Right lobe of liver (tissue), 6 donors: ENCODE data around the gene PARP1. TPM values are rescaled to one million over a fixed set of nuclear protein-coding genes. Genes with fewer than 3 reads are reported as not detected.
A peak's percentile ranks its signal among the peaks of the same experiment; 100 is the strongest.

Experiments used
- ATAC-seq, 4 donors: fragments of 200-7000 bp; cut with Tn5 transposase; one replicate each; pipeline ENCODE4 v1.9.1; 2020; ENCODE audit warnings: mild to moderate bottlenecking in 4 of 4, moderate library complexity in 4 of 4
- DNase-seq, 3 donors: peaks; one replicate each; pipeline ENCODE4 v3.0.0-alpha.2; 2020
- H3K27ac ChIP-seq, 3 donors: fragments of 200-600 bp; one replicate each; pipeline ENCODE4 v1.8.0; 2022
- H3K27me3 ChIP-seq, 2 donors: fragments of 200-600 bp; one replicate each; pipeline ENCODE4 v1.8.0; 2022
- H3K36me3 ChIP-seq, 4 donors: fragments of 200-600 bp; sonication (generic) in 1 of 4; one replicate each; pipeline versions ENCODE4 v1.5.1 to v1.8.0; 2017 to 2022; ENCODE audit warnings: control low read depth in 1 of 4
- H3K4me1 ChIP-seq, 4 donors: fragments of 200-600 bp; sonication (generic) in 1 of 4; one replicate each; pipeline versions ENCODE4 v1.5.1 to v1.8.0; 2017 to 2022; ENCODE audit warnings: control low read depth in 1 of 4
- H3K4me3 ChIP-seq, 3 donors: fragments of 200-600 bp; one replicate each; pipeline ENCODE4 v1.8.0; 2022
- H3K9me3 ChIP-seq, 4 donors: fragments of 200-600 bp; sonication (generic) in 1 of 4; one replicate each; pipeline versions ENCODE4 v1.5.1 to v1.8.0; 2017 to 2022; ENCODE audit warnings: control low read depth in 1 of 4
- CTCF ChIP-seq, 4 donors: fragments of 200-600 bp in 3 of 4; fragments of 450-650 bp in 1 of 4; IDR thresholded peaks; one replicate each; pipeline versions ENCODE4 v1.5.1 to v1.8.0; 2016 to 2022; ENCODE audit warnings: antibody characterized with exemption in 4 of 4, mild to moderate bottlenecking in 2 of 4
- POLR2A ChIP-seq: fragments of 450-650 bp; IDR thresholded peaks from one replicate; pipeline ENCODE4 v1.6.1; 2017; ENCODE audit warnings: antibody characterized with exemption, mild to moderate bottlenecking
- WGBS: methylation state at CpG from one replicate; pipeline ENCODE4 v1.1.6; 2018; ENCODE audit warnings: low coverage, low lambda C conversion rate; ENCODE audit not compliant: insufficient coverage; ENCODE audit errors: missing lambda C conversion rate; 5-methylcytosine and 5-hydroxymethylcytosine counted together
- intact Hi-C, 2 donors: fragments of 100-400 bp; cut with DNase I; formaldehyde crosslinking; loops; one replicate each; pipeline versions ENCODE4 v1.11.2 to v1.14.1; 2022
- long read RNA-seq: library from polyadenylated mRNA; unstranded; transcript quantifications from one replicate; pipeline ENCODE4 v2.0.0, GENCODE V29; 2019
- total RNA-seq, 6 experiments: library from RNA; depleted of rRNA in 2 of 6; stranded (reverse); fragments of >200 nt in 2 of 6; fragmentation: NEBNext Ultra II Directional in 3 of 6; extraction: Animal tissue kit (Norgen Biotek cat#: 25700) in 3 of 6; gene quantifications; one replicate each; pipeline versions ENCODE4 v1.1.0 to v1.2.4, GENCODE V29; 2016 to 2023
- donor health status: DM: no; HTN: yes; CAD: no.
- donor health status: DM: no; HTN: no; CAD: no.
- donor health status: DM: no; HTN: no; CAD: no.
- donor health status: DM: no; HTN: yes; CAD: no.
- donor health status: DM: no; HTN: yes; CAD: no.

PARP1 gene
- 10 to 100 TPM; 38.2 to 74.3 (median 60.1) TPM for total RNA-seq
- long read RNA-seq, partial matches to known transcripts, result 24 of 27 reads
- long read RNA-seq, other reads (novel, unspliced or antisense), result 1 of 27 reads

GRCh38 chr1:226407497-226408284 lies at the start of gene PARP1:
Gene PARP1, minus strand, starts transcription at chr1:226408093. Its CDS starts 164 bp downstream, at chr1:226407929.
- H3K4me1 ChIP-seq, result peaks cover 0 to 32% (median 11%) of the 10 kb centered on the region in 4 donors
- TF ChIP-seq POLR2A, result peak; percentile 86
- TF ChIP-seq CTCF (IDR thresholded peaks at IDR 0.05), result peak; percentile 83 to 98 (median 87)
- no peaks in the 10 kb centered on the region for H3K9me3 ChIP-seq
- 0% methylated on average over 25 of the region's 90 CpGs for WGBS
- intact Hi-C loops, result no loop called here
- ATAC-seq (peak; percentile 85 to 94 (median 92)), DNase-seq (peak; percentile 90 to 92 (median 91))
- peak within 1 kb of the TSS; percentile 75 to 94 (median 88) for H3K4me3 ChIP-seq
- no peaks in the 10 kb centered on the region for H3K36me3 ChIP-seq
- peak within 1 kb of the TSS; percentile 58 to 66 (median 58) for H3K27ac ChIP-seq
- no peaks in the 10 kb centered on the region for H3K27me3 ChIP-seq

DNA sequence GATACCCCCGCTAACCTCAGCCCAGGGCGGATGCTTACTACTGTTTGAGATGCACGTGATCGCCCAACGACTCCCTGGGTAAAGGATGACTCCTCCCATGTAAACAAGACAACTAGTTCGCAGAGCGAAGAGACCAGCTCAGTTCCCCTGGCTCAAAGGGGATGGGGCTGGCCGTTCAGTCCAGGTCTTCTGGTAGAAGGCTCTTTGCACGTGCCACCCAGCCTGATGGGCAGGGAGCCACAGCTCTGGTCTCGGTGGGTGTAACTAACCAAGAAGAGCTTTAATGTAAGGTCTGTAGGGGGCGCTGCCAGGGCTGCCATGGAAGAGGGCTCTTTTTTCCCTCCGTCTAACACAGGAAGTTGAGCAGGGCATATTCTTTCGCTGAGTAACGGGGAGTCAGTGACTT lies 49.4 kb upstream of the PARP1 start:
- no peak for DNase-seq

DNA sequence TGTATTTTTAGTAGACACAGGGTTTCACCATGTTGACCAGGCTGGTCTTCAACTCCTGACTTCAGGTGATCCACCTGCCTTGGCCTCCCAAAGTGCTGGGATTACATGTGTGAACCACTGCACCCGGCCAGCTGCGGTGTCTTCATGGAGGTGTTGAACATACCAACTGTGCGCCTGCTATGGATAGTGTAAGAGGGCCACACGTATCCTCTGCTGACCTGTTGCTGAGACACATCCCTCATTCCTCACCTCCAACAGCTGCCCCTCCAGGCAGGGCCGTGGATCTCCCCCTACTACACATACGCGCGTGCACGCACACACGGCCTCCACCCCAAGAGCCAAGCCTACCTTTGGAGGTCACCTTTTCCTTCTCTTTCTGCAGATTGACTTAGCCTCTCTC lies 48.0 kb upstream of the PARP1 start:
- no peaks in the 10 kb centered on the region for H3K4me1 ChIP-seq
- no peaks in the 10 kb centered on the region for H3K27me3 ChIP-seq
- DNase-seq (no peak), ATAC-seq (no peak)
- WGBS, result 90% methylated on average over 6 of the region's 10 CpGs
- H3K27ac ChIP-seq, result no peak overlapping the region
- intact Hi-C loops, result no loop called here
- no peak for TF ChIP-seq POLR2A
- TF ChIP-seq CTCF (IDR thresholded peaks at IDR 0.05), result no peak
- H3K9me3 ChIP-seq, result no peaks in the 10 kb centered on the region
- no peak overlapping the region for H3K4me3 ChIP-seq
- no peaks in the 10 kb centered on the region for H3K36me3 ChIP-seq

More for the DNA sequence above, 49.4 kb upstream of the PARP1 start:
- TF ChIP-seq CTCF (IDR thresholded peaks at IDR 0.05) (no peak), POLR2A (no peak)
- Histone ChIP-seq H3K9me3 (no peaks in the 10 kb centered on the region), H3K36me3 (no peaks in the 10 kb centered on the region), H3K27ac (no peak overlapping the region), H3K4me1 (no peaks in the 10 kb centered on the region), H3K27me3 (no peaks in the 10 kb centered on the region), H3K4me3 (no peak overlapping the region)
- intact Hi-C loops, result no loop called here
- WGBS, result 31% methylated on average over 7 of the region's 14 CpGs
- ATAC-seq, result no peak

DNA sequence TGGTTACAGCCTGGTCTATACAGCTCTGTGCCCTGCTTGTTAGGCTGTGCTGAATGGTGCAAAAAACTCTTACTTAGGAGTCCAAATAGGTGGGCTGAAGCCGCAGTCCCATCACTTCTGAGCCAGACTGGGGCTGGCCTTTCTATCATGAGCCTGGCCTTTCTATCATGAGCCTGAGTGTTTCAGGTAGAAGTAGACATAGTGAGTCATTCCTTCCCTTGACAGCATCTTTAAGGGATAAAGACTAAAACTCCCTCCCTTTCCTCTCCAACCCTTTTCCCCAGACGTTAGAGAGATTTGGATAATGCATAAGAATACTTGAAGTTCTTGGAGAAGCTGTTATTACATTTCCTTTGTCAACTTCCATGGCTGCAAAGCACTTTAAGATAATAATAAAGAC lies 46.5 kb upstream of the PARP1 start:
- no peak overlapping the region for H3K4me3 ChIP-seq
- no peaks in the 10 kb centered on the region for H3K9me3 ChIP-seq
- intact Hi-C loops, result no loop called here
- DNase-seq (no peak), ATAC-seq (no peak)
- WGBS, result 27% methylated on average over 1 of the region's 2 CpGs
- TF ChIP-seq POLR2A (no peak), CTCF (IDR thresholded peaks at IDR 0.05) (no peak)
- no peaks in the 10 kb centered on the region for H3K36me3 ChIP-seq
- no peaks in the 10 kb centered on the region for H3K4me1 ChIP-seq
- no peaks in the 10 kb centered on the region for H3K27me3 ChIP-seq
- H3K27ac ChIP-seq, result no peak overlapping the region
